ENCODE measurements around the gene ACVRL1. TPM values are rescaled to one million over a fixed set of nuclear protein-coding genes. Genes with fewer than 3 reads are reported as not detected.

ACVRL1 gene
- total RNA-seq, 1 donor from 2014 or later = 82.7 TPM

- no peak for DNase-seq
Measured at GRCh38 chr12:51900323-51900889, 6.9 kb upstream of the ACVRL1 start.

- no peak for DNase-seq
Measured at GRCh38 chr12:51901121-51901817, 6.0 kb upstream of the ACVRL1 start.

- no peak for DNase-seq
Measured at GRCh38 chr12:51901881-51902280, 5.4 kb upstream of the ACVRL1 start.

- DNase-seq = peak; percentile 65
Measured at GRCh38 chr12:51904951-51905470, 2.3 kb upstream of the ACVRL1 start.

GRCh38 chr12:51905471-51906429 is 1.6 kb upstream of the ACVRL1 start:
- peak; percentile 89 for DNase-seq

GRCh38 chr12:51906430-51907082 is 748 bp upstream of the ACVRL1 start:
- DNase-seq = peak; percentile 61

GRCh38 chr12:51907856-51908425 is 637 bp downstream of the ACVRL1 start:
- no peak for DNase-seq

GRCh38 chr12:51908876-51909592 is 1.7 kb downstream of the ACVRL1 start:
- DNase-seq = no peak

- DNase-seq = no peak
Measured at GRCh38 chr12:51910168-51910567, 2.9 kb downstream of the ACVRL1 start.

GRCh38 chr12:51910691-51911090 is 3.4 kb downstream of the ACVRL1 start:
- DNase-seq = no peak

GRCh38 chr12:51911307-51911706 is 4.0 kb downstream of the ACVRL1 start:
- no peak for DNase-seq

- no peak for DNase-seq
Measured at GRCh38 chr12:51911788-51912711, 4.7 kb downstream of the ACVRL1 start.

GRCh38 chr12:51913071-51914033 is 6.0 kb downstream of the ACVRL1 start:
- no peak for DNase-seq

GRCh38 chr12:51914034-51914923 is 7.0 kb downstream of the ACVRL1 start:
- DNase-seq = no peak

- no peak for DNase-seq
Measured at GRCh38 chr12:51915003-51915625, 7.8 kb downstream of the ACVRL1 start.

- DNase-seq = no peak
Measured at GRCh38 chr12:51915951-51916350, 8.6 kb downstream of the ACVRL1 start.

- no peak for DNase-seq
Measured at GRCh38 chr12:51917041-51917590, 9.8 kb downstream of the ACVRL1 start.

Data from tongue (tissue), 2 donors.